Measurements from ENCODE around the gene SDC4. TPM values are rescaled to one million over a fixed set of nuclear protein-coding genes. Genes with fewer than 3 reads are reported as not detected.

SDC4 gene
- total and polyA plus RNA-seq, 10 of the 15 experiments (the other 5 are each of a cell fraction or from before 2014, with no cell fraction given), result 0.52 to 11.3 (median 1.4) TPM

- no peaks in the 10 kb centered on the region for H4K20me1 ChIP-seq (ENCODE audit: control insufficient read depth, insufficient read depth)
- DNase-seq (ENCODE audit: low read depth, low spot score) (no peak), FAIRE-seq (no peak), ATAC-seq (no peak)
- intact Hi-C loops (cut with micrococcal nuclease; ENCODE audit: unreplicated experiment) (no loop called here), in situ Hi-C loops (cut with MboI) (no loop called here)
- H3K27ac ChIP-seq (ENCODE audit: control insufficient read depth, insufficient read depth), result no peak overlapping the region
- ChIA-PET SMC1A (ENCODE audit: uncharacterized antibody, unreplicated experiment) (interaction anchor here (1.2 kb wide), 1 partner anchor 12 kb away, joined by 3 read pairs; no protein-coding TSS in a partner anchor), CTCF (interaction anchor here (0.9 to 3.8 kb wide), 8 partner anchors 14 to 50 kb away, joined by 3 to 24 read pairs (median 3); partner anchors contain the start of gene SYS1), POLR2A (no interaction called here), RAD21 (ENCODE audit: unreplicated experiment) (no interaction called here)
- no peaks in the 10 kb centered on the region for H3K36me3 ChIP-seq (ENCODE audit: control insufficient read depth in 2 of 2, insufficient read depth in 2 of 2, low read length in 1 of 2)
- H2AFZ ChIP-seq (ENCODE audit: control insufficient read depth, low read depth, low read length), result no peak overlapping the region
- H3K9ac ChIP-seq (ENCODE audit: control insufficient read depth, insufficient read depth, low read length), result no peak overlapping the region
- BruUV-seq (replicated peaks), result no TSS peak
- no peaks in the 10 kb centered on the region for H3K4me1 ChIP-seq (ENCODE audit: control insufficient read depth, insufficient read depth, low read length)
- WGBS (ENCODE audit: insufficient coverage, insufficient replicate concordance, low lambda C conversion rate, missing lambda C conversion rate), result 9% methylated on average over 1 of the region's 1 CpG
- H3K79me2 ChIP-seq (ENCODE audit: control insufficient read depth, insufficient read depth, low read length), result no peaks in the 10 kb centered on the region
- no peak overlapping the region for H3K4me2 ChIP-seq (ENCODE audit: control insufficient read depth, insufficient read depth)
- TF ChIP-seq MTA2 (IDR thresholded peaks at IDR 0.05; ENCODE audit: low read depth) (no peak), ASH2L (IDR thresholded peaks at IDR 0.05; ENCODE audit: borderline replicate concordance, low read depth) (no peak), RB1 (IDR thresholded peaks at IDR 0.05; ENCODE audit: borderline replicate concordance) (no peak), JUNB (IDR thresholded peaks at IDR 0.05) (no peak), PAX8 (IDR thresholded peaks at IDR 0.05) (no peak), ZNF217 (IDR thresholded peaks at IDR 0.05) (no peak), PAX5 (IDR thresholded peaks at IDR 0.05; ENCODE audit: borderline replicate concordance, low read depth, low read length) (no peak), POU2F2 (IDR thresholded peaks at IDR 0.05; ENCODE audit: borderline replicate concordance, low read depth, low read length) (no peak), IRF3 (IDR thresholded peaks at IDR 0.05) (no peak), PML (IDR thresholded peaks at IDR 0.05; ENCODE audit: low read length) (no peak), BCL11A (IDR thresholded peaks at IDR 0.05; ENCODE audit: low read depth, low read length) (no peak)
- TF ChIP-seq, protein P1, sequence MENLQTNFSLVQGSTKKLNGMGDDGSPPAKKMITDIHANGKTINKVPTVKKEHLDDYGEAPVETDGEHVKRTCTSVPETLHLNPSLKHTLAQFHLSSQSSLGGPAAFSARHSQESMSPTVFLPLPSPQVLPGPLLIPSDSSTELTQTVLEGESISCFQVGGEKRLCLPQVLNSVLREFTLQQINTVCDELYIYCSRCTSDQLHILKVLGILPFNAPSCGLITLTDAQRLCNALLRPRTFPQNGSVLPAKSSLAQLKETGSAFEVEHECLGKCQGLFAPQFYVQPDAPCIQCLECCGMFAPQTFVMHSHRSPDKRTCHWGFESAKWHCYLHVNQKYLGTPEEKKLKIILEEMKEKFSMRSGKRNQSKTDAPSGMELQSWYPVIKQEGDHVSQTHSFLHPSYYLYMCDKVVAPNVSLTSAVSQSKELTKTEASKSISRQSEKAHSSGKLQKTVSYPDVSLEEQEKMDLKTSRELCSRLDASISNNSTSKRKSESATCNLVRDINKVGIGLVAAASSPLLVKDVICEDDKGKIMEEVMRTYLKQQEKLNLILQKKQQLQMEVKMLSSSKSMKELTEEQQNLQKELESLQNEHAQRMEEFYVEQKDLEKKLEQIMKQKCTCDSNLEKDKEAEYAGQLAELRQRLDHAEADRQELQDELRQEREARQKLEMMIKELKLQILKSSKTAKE (IDR thresholded peaks at IDR 0.05; ENCODE audit: low read depth, poor library complexity, severe bottlenecking), result no peak
- H3K4me3 ChIP-seq, result no peak overlapping the region
- no peaks in the 10 kb centered on the region for H3K9me3 ChIP-seq (replicated peaks; ENCODE audit: control insufficient read depth, insufficient read depth, low read length)
- no peaks in the 10 kb centered on the region for H3K27me3 ChIP-seq (replicated peaks in 1 of 2; ENCODE audit: control insufficient read depth in 2 of 2, insufficient read depth in 2 of 2, low read length in 1 of 2)
These were observed 39.0 kb upstream of the SDC4 start for GRCh38 chr20:45387274-45387673.

All from GM12878 (cell line).